ENCODE results near the gene ORC3. TPM values are rescaled to one million over a fixed set of nuclear protein-coding genes. Genes with fewer than 3 reads are reported as not detected.

The ORC3 gene
- total and polyA plus RNA-seq, 2 experiments from 2014 or later = 32.4 to 35.3 TPM

- H2AFZ ChIP-seq = no peak overlapping the region
- no peaks in the 10 kb centered on the region for H3K27me3 ChIP-seq (replicated peaks; ENCODE audit: insufficient read depth)
- H3K9me2 ChIP-seq (ENCODE audit: insufficient read depth) = no peaks in the 10 kb centered on the region
- H3K4me2 ChIP-seq (ENCODE audit: unreplicated experiment) = no peak overlapping the region
- in situ Hi-C loops (cut with MboI) = no loop called here
- H3K9me3 ChIP-seq (ENCODE audit: low read depth) = no peaks in the 10 kb centered on the region
- no peak overlapping the region for H3K9ac ChIP-seq
- no peak for TF ChIP-seq EZH2phosphoT487 (IDR thresholded peaks at IDR 0.05; ENCODE audit: insufficient read depth, low read depth)
- TF ChIP-seq EZH2 (IDR thresholded peaks at IDR 0.05; ENCODE audit: insufficient read depth, poor library complexity, severe bottlenecking) = no peak
- no peaks in the 10 kb centered on the region for H3K4me1 ChIP-seq (ENCODE audit: insufficient read depth)
- peaks cover 85% of the 10 kb centered on the region for H3K79me2 ChIP-seq (ENCODE audit: insufficient read depth)
- peaks cover 8% of the 10 kb centered on the region; the same call in 1 of the 2 replicates for H3F3A ChIP-seq (ENCODE audit: insufficient read depth)
- H3K4me3 ChIP-seq = no peak overlapping the region
- no peak for DNase-seq
- no peak overlapping the region for H3K27ac ChIP-seq
- H3K36me3 ChIP-seq (ENCODE audit: low read depth) = peaks cover 60% of the 10 kb centered on the region
- no peaks in the 10 kb centered on the region for H4K20me1 ChIP-seq (ENCODE audit: insufficient read depth)
Measured at GRCh38 chr6:87555506-87555905, 34.4 kb upstream of the ORC3 start.

GRCh38 chr6:87558446-87558845 lies 31.5 kb upstream of the ORC3 start:
- in situ Hi-C loops (cut with MboI) = no loop called here
- no peaks in the 10 kb centered on the region for H3K9me3 ChIP-seq (ENCODE audit: low read depth)
- H3K9ac ChIP-seq = no peak overlapping the region
- H3K27me3 ChIP-seq (replicated peaks; ENCODE audit: insufficient read depth) = no peaks in the 10 kb centered on the region
- no peak overlapping the region for H2AFZ ChIP-seq
- no peaks in the 10 kb centered on the region for H4K20me1 ChIP-seq (ENCODE audit: insufficient read depth)
- H3K4me3 ChIP-seq = no peak overlapping the region
- no peaks in the 10 kb centered on the region for H3K4me1 ChIP-seq (ENCODE audit: insufficient read depth)
- H3K9me2 ChIP-seq (ENCODE audit: insufficient read depth) = no peaks in the 10 kb centered on the region
- DNase-seq = no peak
- H3K4me2 ChIP-seq (ENCODE audit: unreplicated experiment) = no peak overlapping the region
- no peak for TF ChIP-seq EZH2phosphoT487 (IDR thresholded peaks at IDR 0.05; ENCODE audit: insufficient read depth, low read depth)
- no peak for TF ChIP-seq EZH2 (IDR thresholded peaks at IDR 0.05; ENCODE audit: insufficient read depth, poor library complexity, severe bottlenecking)
- H3K79me2 ChIP-seq (ENCODE audit: insufficient read depth) = peaks cover 75% of the 10 kb centered on the region
- H3K36me3 ChIP-seq (ENCODE audit: low read depth) = peaks cover 72% of the 10 kb centered on the region
- peaks cover 8% of the 10 kb centered on the region; the same call in 1 of the 2 replicates for H3F3A ChIP-seq (ENCODE audit: insufficient read depth)
- no peak overlapping the region for H3K27ac ChIP-seq

- TF ChIP-seq EZH2 (IDR thresholded peaks at IDR 0.05; ENCODE audit: insufficient read depth, poor library complexity, severe bottlenecking) = no peak
- TF ChIP-seq EZH2phosphoT487 (IDR thresholded peaks at IDR 0.05; ENCODE audit: insufficient read depth, low read depth) = no peak
- Histone ChIP-seq H3K36me3 (ENCODE audit: low read depth) (peaks cover 61% of the 10 kb centered on the region), H3F3A (ENCODE audit: insufficient read depth) (peaks cover under 1% of the 10 kb centered on the region; the same call in 1 of the 2 replicates), H3K27me3 (replicated peaks; ENCODE audit: insufficient read depth) (no peaks in the 10 kb centered on the region), H3K9me2 (ENCODE audit: insufficient read depth) (no peaks in the 10 kb centered on the region), H3K4me2 (ENCODE audit: unreplicated experiment) (no peak overlapping the region), H3K9me3 (ENCODE audit: low read depth) (no peaks in the 10 kb centered on the region), H3K4me3 (no peak overlapping the region), H3K9ac (no peak overlapping the region), H4K20me1 (ENCODE audit: insufficient read depth) (no peaks in the 10 kb centered on the region), H3K79me2 (ENCODE audit: insufficient read depth) (peaks cover 78% of the 10 kb centered on the region), H3K4me1 (ENCODE audit: insufficient read depth) (no peaks in the 10 kb centered on the region), H3K27ac (no peak overlapping the region), H2AFZ (no peak overlapping the region)
- WGBS, 2 experiments (ENCODE audit: low coverage in 1 of 2, low lambda C conversion rate in 2 of 2, missing lambda C conversion rate in 2 of 2) = 87 to 94% methylated on average over 1 of the region's 1 CpG
- no peak for DNase-seq
- in situ Hi-C loops (cut with MboI) = no loop called here
Measured at GRCh38 chr6:87561017-87561416, 28.9 kb upstream of the ORC3 start.

- Histone ChIP-seq H3K4me2 (ENCODE audit: unreplicated experiment) (no peak overlapping the region), H4K20me1 (ENCODE audit: insufficient read depth) (no peaks in the 10 kb centered on the region; the same call in 1 of the 2 replicates), H3K27me3 (replicated peaks; ENCODE audit: insufficient read depth) (no peaks in the 10 kb centered on the region), H3K79me2 (ENCODE audit: insufficient read depth) (peaks cover 97% of the 10 kb centered on the region), H3F3A (ENCODE audit: insufficient read depth) (0 out of 2 replicates have a peak, but pooled peaks cover 5% of the 10 kb centered on the region), H3K9me2 (ENCODE audit: insufficient read depth) (no peaks in the 10 kb centered on the region), H3K9me3 (ENCODE audit: low read depth) (no peaks in the 10 kb centered on the region), H2AFZ (no peak overlapping the region), H3K4me1 (ENCODE audit: insufficient read depth) (peaks cover 22% of the 10 kb centered on the region), H3K4me3 (no peak overlapping the region), H3K9ac (no peak overlapping the region), H3K36me3 (ENCODE audit: low read depth) (peaks cover 14% of the 10 kb centered on the region), H3K27ac (no peak overlapping the region)
- in situ Hi-C loops (cut with MboI) = no loop called here
- WGBS, 2 experiments (ENCODE audit: low coverage in 1 of 2, low lambda C conversion rate in 2 of 2, missing lambda C conversion rate in 2 of 2) = 72 to 83% methylated on average over 4 of the region's 4 CpGs
- DNase-seq = no peak
- TF ChIP-seq EZH2 (IDR thresholded peaks at IDR 0.05; ENCODE audit: insufficient read depth, poor library complexity, severe bottlenecking) (no peak), EZH2phosphoT487 (IDR thresholded peaks at IDR 0.05; ENCODE audit: insufficient read depth, low read depth) (no peak)
Measured at GRCh38 chr6:87572021-87572420, 17.9 kb upstream of the ORC3 start.

GRCh38 chr6:87572883-87573282 lies 17.1 kb upstream of the ORC3 start:
- peaks cover 29% of the 10 kb centered on the region for H3K4me1 ChIP-seq (ENCODE audit: insufficient read depth)
- no peak overlapping the region for H3K9ac ChIP-seq
- H3K79me2 ChIP-seq (ENCODE audit: insufficient read depth) = peaks cover 97% of the 10 kb centered on the region
- no peaks in the 10 kb centered on the region; the same call in 1 of the 2 replicates for H4K20me1 ChIP-seq (ENCODE audit: insufficient read depth)
- H3K27ac ChIP-seq = no peak overlapping the region
- 85 to 90% methylated on average over 3 of the region's 3 CpGs for WGBS, 2 experiments (ENCODE audit: low coverage in 1 of 2, low lambda C conversion rate in 2 of 2, missing lambda C conversion rate in 2 of 2)
- no peaks in the 10 kb centered on the region for H3K9me3 ChIP-seq (ENCODE audit: low read depth)
- peaks cover 8% of the 10 kb centered on the region; the same call in 1 of the 2 replicates for H3F3A ChIP-seq (ENCODE audit: insufficient read depth)
- no peak for DNase-seq
- no peak overlapping the region for H3K4me3 ChIP-seq
- in situ Hi-C loops (cut with MboI) = no loop called here
- H3K9me2 ChIP-seq (ENCODE audit: insufficient read depth) = no peaks in the 10 kb centered on the region
- no peaks in the 10 kb centered on the region for H3K27me3 ChIP-seq (replicated peaks; ENCODE audit: insufficient read depth)
- H3K4me2 ChIP-seq (ENCODE audit: unreplicated experiment) = no peak overlapping the region
- H2AFZ ChIP-seq = no peak overlapping the region
- TF ChIP-seq EZH2 (IDR thresholded peaks at IDR 0.05; ENCODE audit: insufficient read depth, poor library complexity, severe bottlenecking) (no peak), EZH2phosphoT487 (IDR thresholded peaks at IDR 0.05; ENCODE audit: insufficient read depth, low read depth) (no peak)
- H3K36me3 ChIP-seq (ENCODE audit: low read depth) = peaks cover 14% of the 10 kb centered on the region

All from GM23248 (cell line).